ENCODE data around the gene RPL7L1. TPM values are rescaled to one million over a fixed set of nuclear protein-coding genes. Genes with fewer than 3 reads are reported as not detected.

Gene RPL7L1
- total and polyA plus RNA-seq, 2 of the 4 experiments (the other 2 are of a cell fraction), result 43.0 to 112 TPM

DNA sequence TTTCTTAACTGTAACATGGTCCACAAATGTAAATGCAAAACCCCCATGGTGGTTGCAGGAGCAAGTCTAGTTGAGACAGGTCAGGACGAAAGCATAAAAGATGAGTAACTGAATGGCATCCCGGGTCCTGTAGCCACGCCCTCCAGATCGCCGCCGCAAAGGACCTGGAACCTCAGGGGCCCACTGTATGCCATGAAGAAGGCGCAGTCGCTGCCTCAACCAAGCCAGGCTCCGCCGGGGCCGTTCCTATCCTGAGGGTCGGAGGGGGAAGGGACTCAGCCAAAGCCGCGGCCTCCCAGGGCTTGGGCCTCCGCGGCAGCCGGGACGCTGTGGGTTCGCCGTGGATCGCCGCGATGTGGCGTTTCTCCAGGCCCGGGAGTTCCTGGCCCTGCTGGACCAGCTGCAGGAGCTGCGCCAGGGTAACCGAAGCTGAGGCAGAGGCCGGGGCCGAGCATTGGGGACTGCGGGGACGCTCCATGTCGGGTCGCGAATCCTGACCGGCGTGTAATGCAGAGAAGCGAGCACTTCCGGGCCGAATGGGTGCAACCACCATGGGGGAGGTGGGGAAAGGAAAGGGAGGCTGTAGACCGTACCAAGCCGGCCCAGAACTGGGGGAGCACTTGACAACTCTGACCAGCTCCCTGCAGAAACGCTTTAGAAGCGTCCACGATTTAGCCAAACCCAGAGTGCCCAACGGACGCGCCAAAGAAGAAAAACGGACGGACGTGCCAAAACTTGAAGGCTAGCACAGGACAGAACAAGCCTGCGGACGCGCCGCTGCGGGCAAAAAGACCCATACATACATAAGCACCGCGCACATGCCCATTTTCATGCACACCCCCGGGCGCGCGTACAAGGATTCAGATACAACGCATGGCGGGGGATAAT, 11.1 kb downstream of the RPL7L1 start (continued):
- TF ChIP-seq RCOR1 (IDR thresholded peaks at IDR 0.05; ENCODE audit: insufficient replicate concordance, low read length) (peak; percentile 44), SMC3 (IDR thresholded peaks at IDR 0.05; ENCODE audit: low read depth, low read length) (no peak), MAFK (IDR thresholded peaks at IDR 0.05; ENCODE audit: low read depth, low read length) (no peak)

DNA sequence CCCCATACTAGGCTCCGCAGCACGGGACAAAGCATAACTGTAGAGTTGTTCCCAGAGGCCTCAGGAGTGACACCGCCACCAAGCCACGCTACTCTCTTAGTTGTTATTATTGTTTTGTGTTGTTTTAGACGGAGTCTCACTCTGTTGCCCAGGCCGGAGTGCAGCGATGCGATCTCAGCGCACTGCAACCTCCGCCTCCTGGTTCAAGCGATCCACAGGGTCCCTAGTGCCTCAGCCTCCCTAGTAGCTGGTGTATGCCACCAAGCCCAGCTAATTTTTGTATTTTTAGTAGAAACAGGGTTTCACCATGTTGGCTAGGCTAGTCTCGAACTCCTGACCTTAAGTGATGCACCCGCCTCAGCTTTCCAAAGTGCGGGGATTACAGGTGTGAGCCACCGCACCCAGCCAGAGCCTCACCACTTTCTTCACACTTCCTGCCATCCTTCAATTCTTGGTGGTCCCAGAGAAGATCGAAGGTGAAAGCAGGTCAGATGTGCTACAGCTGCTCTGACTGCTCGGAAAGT, 11.8 kb downstream of the RPL7L1 start:
- Histone ChIP-seq H2BK5ac (ENCODE audit: low read depth, low read length, poor library complexity, severe bottlenecking) (peak overlapping the region; percentile 52), H3K27me3 (ENCODE audit: control insufficient read depth, insufficient read depth, low read length) (no peaks in the 10 kb centered on the region), H3K36me3 (ENCODE audit: control insufficient read depth, insufficient read depth, low read length) (peaks cover 3% of the 10 kb centered on the region; the same call in 1 of the 2 replicates), H4K20me1 (ENCODE audit: insufficient read depth, low read length) (peaks cover 3% of the 10 kb centered on the region; the same call in 1 of the 2 replicates), H2BK120ac (ENCODE audit: low read depth, low read length) (peak overlapping the region; percentile 9; the same call in 1 of the 2 replicates), H3K4me3 (ENCODE audit: insufficient read depth, low read depth, low read length) (peak overlapping the region; percentile 66), H3K4ac (ENCODE audit: low read depth, low read length) (peak overlapping the region; percentile 69), H3K14ac (replicated peaks; ENCODE audit: low read depth, low read length) (peak overlapping the region; percentile 76; the same call in 1 of the 2 replicates), H2BK15ac (ENCODE audit: low read depth, low read length) (no peak overlapping the region), H3K4me2 (ENCODE audit: low read depth, low read length) (peak overlapping the region; percentile 51), H3K27ac (ENCODE audit: insufficient read depth, low read length) (peak overlapping the region; percentile 87), H3K79me1 (ENCODE audit: low read depth in 1 of 2, low read length in 2 of 2) (peaks cover 6 to 7% of the 10 kb centered on the region in 2 experiments; a peak in 3 of 4 replicates), H2AK5ac (ENCODE audit: low read depth, low read length) (0 out of 2 replicates have a peak overlapping the region, but pooled peaks have one; percentile 3), H4K5ac (ENCODE audit: low read depth, low read length) (peak overlapping the region; percentile 5; the same call in 1 of the 2 replicates), H2BK20ac (ENCODE audit: low read depth, low read length) (no peak overlapping the region), H3K23ac (ENCODE audit: low read depth, low read length) (peak overlapping the region; percentile 10), H3K9ac (ENCODE audit: low read depth, low read length) (peak overlapping the region; percentile 61), H3K56ac (ENCODE audit: extremely low read depth, insufficient read depth, low read length) (no peak overlapping the region), H4K8ac (ENCODE audit: low read depth in 2 of 2, low read length in 2 of 2) (peak overlapping the region; percentile 75 to 85), H4K91ac (ENCODE audit: insufficient read depth, low read depth, low read length) (peak overlapping the region; percentile 64; the same call in 1 of the 2 replicates), H2AK9ac (replicated peaks; ENCODE audit: low read depth, low read length, poor library complexity) (peak overlapping the region; percentile 100), H3K4me1 (ENCODE audit: control insufficient read depth, insufficient read depth, low read length) (peaks cover 3% of the 10 kb centered on the region; the same call in 1 of the 2 replicates), H3K9me1 (ENCODE audit: insufficient read depth, low read length) (no peaks in the 10 kb centered on the region), H2AFZ (replicated peaks; ENCODE audit: low read length, poor library complexity) (peak overlapping the region; percentile 99), H3K18ac (ENCODE audit: low read depth, low read length) (no peak overlapping the region), H3K9me3 (ENCODE audit: control insufficient read depth, insufficient read depth, low read length) (no peaks in the 10 kb centered on the region)
- no peak for TF ChIP-seq FOS (IDR thresholded peaks at IDR 0.05; ENCODE audit: low read depth, low read length)
- TF ChIP-seq, protein P1, sequence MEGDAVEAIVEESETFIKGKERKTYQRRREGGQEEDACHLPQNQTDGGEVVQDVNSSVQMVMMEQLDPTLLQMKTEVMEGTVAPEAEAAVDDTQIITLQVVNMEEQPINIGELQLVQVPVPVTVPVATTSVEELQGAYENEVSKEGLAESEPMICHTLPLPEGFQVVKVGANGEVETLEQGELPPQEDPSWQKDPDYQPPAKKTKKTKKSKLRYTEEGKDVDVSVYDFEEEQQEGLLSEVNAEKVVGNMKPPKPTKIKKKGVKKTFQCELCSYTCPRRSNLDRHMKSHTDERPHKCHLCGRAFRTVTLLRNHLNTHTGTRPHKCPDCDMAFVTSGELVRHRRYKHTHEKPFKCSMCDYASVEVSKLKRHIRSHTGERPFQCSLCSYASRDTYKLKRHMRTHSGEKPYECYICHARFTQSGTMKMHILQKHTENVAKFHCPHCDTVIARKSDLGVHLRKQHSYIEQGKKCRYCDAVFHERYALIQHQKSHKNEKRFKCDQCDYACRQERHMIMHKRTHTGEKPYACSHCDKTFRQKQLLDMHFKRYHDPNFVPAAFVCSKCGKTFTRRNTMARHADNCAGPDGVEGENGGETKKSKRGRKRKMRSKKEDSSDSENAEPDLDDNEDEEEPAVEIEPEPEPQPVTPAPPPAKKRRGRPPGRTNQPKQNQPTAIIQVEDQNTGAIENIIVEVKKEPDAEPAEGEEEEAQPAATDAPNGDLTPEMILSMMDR (conservative IDR thresholded peaks at IDR 0.05; ENCODE audit: low read depth, low read length), result no peak
- TF ChIP-seq, protein P2, sequence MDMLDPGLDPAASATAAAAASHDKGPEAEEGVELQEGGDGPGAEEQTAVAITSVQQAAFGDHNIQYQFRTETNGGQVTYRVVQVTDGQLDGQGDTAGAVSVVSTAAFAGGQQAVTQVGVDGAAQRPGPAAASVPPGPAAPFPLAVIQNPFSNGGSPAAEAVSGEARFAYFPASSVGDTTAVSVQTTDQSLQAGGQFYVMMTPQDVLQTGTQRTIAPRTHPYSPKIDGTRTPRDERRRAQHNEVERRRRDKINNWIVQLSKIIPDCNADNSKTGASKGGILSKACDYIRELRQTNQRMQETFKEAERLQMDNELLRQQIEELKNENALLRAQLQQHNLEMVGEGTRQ (IDR thresholded peaks at IDR 0.05; ENCODE audit: low read depth, low read length), result no peak
- BruUV-seq (replicated peaks), result no TSS peak
- no peak for DNase-seq
- ATAC-seq (ENCODE audit: low read depth), result no peak
- intact Hi-C loops (cut with micrococcal nuclease), result loop anchor here (10.0 kb wide), 1 partner anchor 816 kb away; no protein-coding TSS in a partner anchor
- POLR2A ChIA-PET (ENCODE audit: unreplicated experiment), result no interaction called here
- dilution Hi-C loops (cut with HindIII; ENCODE audit: low sequenced_read_pairs, unreplicated experiment), result no loop called here
- CTCF ChIA-PET, result interaction anchor here (0.6 to 1.3 kb wide), 2 partner anchors 157 to 230 kb away, joined by 3 read pairs; no protein-coding TSS in a partner anchor
- WGBS, 2 experiments (ENCODE audit: extremely low coverage in 2 of 2, insufficient read length in 1 of 2), result 42% methylated on average over 8 of the region's 17 CpGs; no CpG with 5 or more reads in 1 of the 2 experiments
- in situ Hi-C loops (cut with MboI; ENCODE audit: low sequenced_read_pairs), result loop anchor here (25.0 kb wide), 1 partner anchor 804 kb away; no protein-coding TSS in a partner anchor
